GM10248 (cell line): Measurements from ENCODE around the gene TNRC18.

ENCODE experiments used
- CTCF ChIA-PET: fragments of 300-600 bp; sonication (Branson Sonifier 250); formaldehyde crosslinking; extraction: SDS; loops from one replicate; lab custom pipeline; 2021; ENCODE audit warnings: antibody characterized with exemption; lab: Yijun Ruan, JAX
- POLR2A ChIA-PET: fragments of 350-650 bp; sonication (Branson Sonifier 250); formaldehyde crosslinking; extraction: SDS; loops from one replicate; lab custom pipeline; 2020; ENCODE audit warnings: antibody characterized with exemption; lab: Yijun Ruan, JAX
- DNase-seq: peaks from one replicate; pipeline ENCODE4 v3.0.0; 2012; ENCODE audit errors: extremely low spot score
- TF ChIP-seq, protein P1 (sequence below): IDR thresholded peaks from 2 replicates; pipeline ENCODE4 v1.5.1; 2012; ENCODE audit warnings: mild to moderate bottlenecking, low read depth; ENCODE audit errors: extremely low read depth, missing control alignments, control extremely low read depth

The TNRC18 gene

DNA sequence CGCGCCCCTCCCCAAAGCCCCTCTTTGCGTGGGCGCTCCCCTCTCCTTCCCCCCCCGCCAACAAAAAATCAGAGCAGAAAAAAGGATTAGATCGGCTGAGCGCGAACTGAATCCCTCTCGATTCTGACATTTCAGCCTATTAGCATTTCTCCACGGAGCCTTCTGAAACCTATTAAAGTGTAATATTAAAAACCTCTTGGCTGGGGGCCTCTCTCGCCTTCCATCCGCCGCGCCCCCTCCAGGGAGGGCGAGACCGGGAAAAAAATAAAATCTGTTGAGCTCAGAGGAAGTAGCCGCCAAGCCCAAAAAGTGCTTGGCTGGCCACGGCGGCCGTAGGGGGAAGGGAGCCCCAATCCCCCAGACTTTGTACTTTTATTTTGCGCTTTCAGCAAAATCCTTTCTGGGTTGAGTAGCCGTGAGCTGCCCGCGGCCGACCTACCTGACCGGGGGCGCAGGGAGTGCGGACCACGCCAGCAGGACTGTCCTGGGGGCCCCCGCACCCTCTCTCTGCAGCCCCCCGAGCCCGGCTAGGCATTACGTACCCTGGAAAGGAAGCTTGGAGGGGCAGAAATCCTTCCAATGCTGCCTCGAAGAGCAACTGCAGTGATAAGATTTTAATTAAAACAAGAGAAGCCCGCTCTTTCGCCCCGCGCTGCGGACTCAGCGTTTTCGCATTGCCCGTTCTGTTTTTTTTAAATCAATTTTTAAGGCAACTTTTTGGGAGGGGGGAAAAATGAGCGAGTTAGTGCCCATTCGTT, 1.3 kb upstream of the TNRC18 start:
- ChIA-PET POLR2A (interaction anchor here (0.8 kb wide), 1 partner anchor 29 kb away, joined by 6 read pairs; no protein-coding TSS in a partner anchor), CTCF (interaction anchor here (1.2 to 1.3 kb wide), 2 partner anchors 26 to 140 kb away, joined by 3 read pairs; no protein-coding TSS in a partner anchor)
- TF ChIP-seq, protein P1, sequence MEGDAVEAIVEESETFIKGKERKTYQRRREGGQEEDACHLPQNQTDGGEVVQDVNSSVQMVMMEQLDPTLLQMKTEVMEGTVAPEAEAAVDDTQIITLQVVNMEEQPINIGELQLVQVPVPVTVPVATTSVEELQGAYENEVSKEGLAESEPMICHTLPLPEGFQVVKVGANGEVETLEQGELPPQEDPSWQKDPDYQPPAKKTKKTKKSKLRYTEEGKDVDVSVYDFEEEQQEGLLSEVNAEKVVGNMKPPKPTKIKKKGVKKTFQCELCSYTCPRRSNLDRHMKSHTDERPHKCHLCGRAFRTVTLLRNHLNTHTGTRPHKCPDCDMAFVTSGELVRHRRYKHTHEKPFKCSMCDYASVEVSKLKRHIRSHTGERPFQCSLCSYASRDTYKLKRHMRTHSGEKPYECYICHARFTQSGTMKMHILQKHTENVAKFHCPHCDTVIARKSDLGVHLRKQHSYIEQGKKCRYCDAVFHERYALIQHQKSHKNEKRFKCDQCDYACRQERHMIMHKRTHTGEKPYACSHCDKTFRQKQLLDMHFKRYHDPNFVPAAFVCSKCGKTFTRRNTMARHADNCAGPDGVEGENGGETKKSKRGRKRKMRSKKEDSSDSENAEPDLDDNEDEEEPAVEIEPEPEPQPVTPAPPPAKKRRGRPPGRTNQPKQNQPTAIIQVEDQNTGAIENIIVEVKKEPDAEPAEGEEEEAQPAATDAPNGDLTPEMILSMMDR, result no peak
- DNase-seq, result no peak

DNA sequence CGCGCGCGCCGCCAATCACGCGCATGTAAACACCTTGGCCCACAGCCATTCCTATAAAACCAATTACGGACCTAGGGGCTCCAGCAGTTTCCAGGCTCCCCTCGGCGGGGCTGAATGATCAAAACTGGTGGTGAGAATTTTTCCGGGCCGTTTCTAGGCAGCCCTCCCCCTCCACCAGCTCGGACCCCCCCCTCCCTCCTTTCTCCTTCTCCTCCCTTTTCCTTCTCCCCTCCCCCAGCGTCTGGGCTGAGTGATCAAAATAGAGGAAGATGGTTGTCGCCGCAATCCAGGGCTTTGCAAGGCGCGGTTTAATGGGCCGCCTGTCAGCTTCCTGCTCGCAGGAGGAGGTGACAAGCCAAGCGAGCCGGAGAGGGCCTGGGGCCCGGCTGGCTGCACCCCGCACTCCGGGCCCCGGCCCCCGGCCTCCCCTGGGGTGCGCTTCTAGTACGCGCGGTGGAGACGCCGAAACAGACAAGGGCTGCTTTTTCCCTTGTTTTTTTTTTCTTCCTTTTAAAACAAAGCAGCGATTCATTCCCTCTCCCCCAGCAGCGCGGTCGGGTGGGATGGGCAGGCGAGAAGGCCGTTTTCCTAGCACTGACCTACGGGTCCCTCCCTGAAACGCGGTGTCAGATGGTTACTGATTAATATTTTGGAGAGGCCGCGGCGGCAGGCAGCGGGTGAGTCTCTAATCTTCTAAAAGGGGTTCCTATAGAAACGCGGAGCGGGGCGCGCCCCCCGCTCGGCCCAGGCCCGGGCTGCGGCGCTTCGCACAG, 528 bp upstream of the TNRC18 start:
- TF ChIP-seq, protein P1, result no peak
- ChIA-PET POLR2A (no interaction called here), CTCF (interaction anchor here (1.2 to 1.3 kb wide), 2 partner anchors 27 to 139 kb away, joined by 3 read pairs; no protein-coding TSS in a partner anchor)
- no peak for DNase-seq

DNA sequence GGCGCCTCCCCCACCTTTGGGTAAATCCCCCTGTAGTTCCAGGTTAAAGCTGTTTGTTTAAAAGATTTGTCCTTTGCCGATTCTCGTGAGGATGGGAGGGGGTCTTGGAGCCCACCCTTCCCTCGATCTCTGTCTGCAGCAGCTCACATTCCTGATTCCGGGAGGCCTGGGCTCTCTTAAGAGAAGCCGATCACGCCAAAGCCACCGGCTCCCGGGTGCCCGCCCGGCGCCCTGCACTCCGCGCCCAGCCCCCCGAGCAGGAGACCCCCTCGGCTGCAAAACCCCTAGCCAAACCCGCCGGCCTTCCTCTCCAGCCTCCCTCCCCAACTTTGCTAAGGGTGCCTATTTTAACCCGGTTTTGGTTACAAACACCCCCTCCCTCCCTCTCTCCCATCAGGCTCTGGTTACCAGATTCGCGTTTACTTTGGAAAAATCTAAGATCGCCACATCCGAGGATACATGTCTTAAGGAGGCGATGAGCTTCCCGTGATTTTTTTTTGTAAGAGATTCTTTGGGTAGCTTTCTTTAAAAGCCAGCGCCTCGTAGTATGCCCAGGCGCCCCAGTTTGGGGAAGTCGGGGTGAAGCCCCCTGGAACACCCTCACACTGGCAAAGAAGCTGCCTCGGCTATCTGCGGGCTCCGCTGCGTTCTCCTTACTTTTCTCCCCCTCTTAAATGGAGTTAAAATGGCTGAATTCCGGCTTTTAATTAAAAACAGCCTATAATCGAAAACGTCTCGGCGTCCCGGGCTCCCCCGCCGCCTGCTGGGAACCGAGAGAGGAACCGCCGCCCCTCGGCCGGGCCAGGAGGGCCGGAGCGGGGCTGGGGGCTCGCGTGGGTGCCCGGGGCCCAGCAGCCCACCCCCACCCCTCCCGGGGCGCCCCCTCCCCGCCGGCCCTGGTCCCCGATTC, 983 bp downstream of the TNRC18 start:
- no peak for DNase-seq
- ChIA-PET POLR2A (interaction anchor here (0.7 kb wide), 1 partner anchor 205 kb away, joined by 3 read pairs; no protein-coding TSS in a partner anchor), CTCF (interaction anchor here (0.7 to 1.8 kb wide), 6 partner anchors 17 to 182 kb away, joined by 3 to 7 read pairs (median 4); no protein-coding TSS in a partner anchor)
- TF ChIP-seq, protein P1, result no peak

DNA sequence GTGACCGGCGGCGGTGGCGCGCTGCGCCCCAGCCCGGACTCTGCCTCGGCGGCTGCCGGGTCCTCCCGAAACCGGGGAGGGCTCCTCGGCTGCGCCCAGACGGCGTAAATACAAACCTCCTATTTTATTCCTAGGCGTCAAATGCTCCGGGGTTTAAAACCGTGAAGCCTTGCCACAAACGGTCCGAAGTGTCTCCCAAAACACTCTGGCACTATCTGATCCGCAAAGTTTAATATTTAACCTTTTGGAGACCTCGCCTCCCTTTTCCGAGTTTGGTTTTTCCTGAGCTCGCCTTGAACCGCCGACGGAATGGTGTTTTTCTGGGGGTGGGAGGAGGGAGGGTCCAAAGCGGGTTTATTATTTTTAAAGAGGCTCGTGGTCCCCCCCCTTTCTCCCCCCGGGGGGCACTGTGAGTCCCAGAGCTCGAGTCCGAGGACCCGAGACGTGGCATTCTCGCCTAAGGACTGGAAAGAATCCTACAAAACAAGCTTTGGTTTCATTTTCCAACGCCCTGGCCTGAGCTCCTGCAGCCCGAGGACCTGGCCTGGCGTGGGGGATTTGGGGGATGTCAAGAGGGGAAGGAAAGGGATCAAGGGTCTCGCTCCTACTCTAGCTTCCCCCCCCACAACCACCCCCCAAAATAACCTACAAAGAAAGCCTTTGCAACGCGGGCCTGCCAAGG, 1.8 kb downstream of the TNRC18 start:
- DNase-seq, result no peak
- TF ChIP-seq, protein P1, result no peak
- POLR2A ChIA-PET, result interaction anchor here (0.6 kb wide), 1 partner anchor 74 kb away, joined by 3 read pairs; no protein-coding TSS in a partner anchor
- CTCF ChIA-PET, result interaction anchor here (1.1 to 1.8 kb wide), 5 partner anchors 16 to 181 kb away, joined by 3 to 7 read pairs (median 4); no protein-coding TSS in a partner anchor

DNA sequence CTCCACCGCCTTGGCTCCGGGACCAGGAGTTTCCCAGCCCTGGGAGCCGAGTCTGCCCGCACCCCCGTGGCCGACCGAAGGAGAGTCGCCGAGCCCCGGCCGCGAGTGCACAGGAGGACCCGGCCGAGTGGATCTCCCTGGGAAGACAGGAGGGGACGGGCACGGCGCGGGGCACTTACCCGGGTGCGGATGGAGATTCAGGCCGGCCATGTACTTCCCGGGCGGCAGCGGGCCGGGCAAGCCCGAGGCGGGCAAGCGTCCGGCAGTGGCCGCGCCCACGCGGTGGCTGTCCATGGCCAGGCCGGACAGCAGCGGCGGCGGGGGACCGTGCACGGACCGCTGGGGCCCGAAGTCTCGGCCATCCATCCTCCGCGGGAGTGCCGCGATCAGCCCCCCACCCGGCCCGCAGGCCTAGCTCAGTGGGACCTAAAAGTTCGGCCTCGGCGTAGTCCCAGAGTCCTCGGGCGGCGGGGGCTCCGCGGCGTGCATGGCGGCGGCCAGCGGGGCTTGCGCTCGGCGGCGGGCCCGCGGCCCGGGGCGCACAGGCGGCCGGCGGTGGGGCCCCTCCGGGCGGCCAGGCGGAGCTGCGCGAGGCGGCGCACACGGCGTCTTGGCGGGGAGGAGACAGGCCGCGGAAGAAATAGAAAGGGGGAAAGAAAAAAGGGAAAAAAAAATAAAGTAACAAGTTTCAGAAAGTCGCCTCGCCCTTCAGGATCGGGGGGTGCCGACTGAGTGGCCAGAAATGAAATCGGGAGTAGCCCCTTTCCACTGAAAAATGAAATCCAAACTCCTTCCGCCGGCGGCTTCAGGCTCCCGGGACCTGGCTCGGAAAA, 2.5 kb downstream of the TNRC18 start:
- DNase-seq, result no peak
- CTCF ChIA-PET, result interaction anchor here (1.1 to 1.8 kb wide), 3 partner anchors 19 to 181 kb away, joined by 3 to 7 read pairs (median 5); no protein-coding TSS in a partner anchor
- POLR2A ChIA-PET, result interaction anchor here (0.6 kb wide), 1 partner anchor 73 kb away, joined by 3 read pairs; no protein-coding TSS in a partner anchor
- TF ChIP-seq, protein P1, result no peak
